HepG2 (cell line): ENCODE data around the gene RASGRF1. TPM values are rescaled to one million over a fixed set of nuclear protein-coding genes. Genes with fewer than 3 reads are reported as not detected.

Experiments used
- AKNA ChIP-seq: sonication (generic); formaldehyde crosslinking; IDR thresholded peaks from 2 replicates; pipeline ENCODE4 v1.4.0; 2020; ENCODE audit warnings: missing genetic modification reagents, borderline replicate concordance
- FOXP4 ChIP-seq: sonication (generic); formaldehyde crosslinking; IDR thresholded peaks from 2 replicates; pipeline ENCODE4 v1.4.0; 2020; ENCODE audit warnings: missing genetic modification reagents
- JUNB ChIP-seq: sonication (generic); formaldehyde crosslinking; IDR thresholded peaks from 2 replicates; pipeline ENCODE4 v1.8.0; 2022; ENCODE audit warnings: missing genetic modification reagents, mild to moderate bottlenecking, borderline replicate concordance
- MAX ChIP-seq: IDR thresholded peaks from 2 replicates; pipeline ENCODE4 v1.6.1; 2012; ENCODE audit warnings: inconsistent platforms
- MIXL1 ChIP-seq: IDR thresholded peaks from 2 replicates; pipeline ENCODE4 v1.6.1; 2016
- SOX6 ChIP-seq, 2 experiments: fragments of 450-650 bp in 1 of 2; sonication (generic) in 1 of 2; formaldehyde crosslinking in 1 of 2; IDR thresholded peaks; 2 replicates each; pipeline versions ENCODE4 v1.4.0 to v1.6.1; 2017 to 2020; ENCODE audit warnings: antibody characterized with exemption in 1 of 2, mild to moderate bottlenecking in 1 of 2, missing genetic modification reagents in 1 of 2
- TRIM22 ChIP-seq: fragments of 450-650 bp; IDR thresholded peaks from 2 replicates; pipeline ENCODE4 v1.6.1; 2017
- ZBTB40 ChIP-seq, 2 experiments: fragments of 450-650 bp in 1 of 2; sonication (generic) in 1 of 2; formaldehyde crosslinking in 1 of 2; IDR thresholded peaks; 2 replicates each; pipeline versions ENCODE4 v1.6.1 to v1.8.0; 2016 to 2022; ENCODE audit warnings: antibody characterized with exemption in 1 of 2, mild to moderate bottlenecking in 1 of 2, missing genetic modification reagents in 1 of 2
- ZFP41 ChIP-seq: sonication (generic); formaldehyde crosslinking; IDR thresholded peaks from 2 replicates; pipeline ENCODE4 v1.4.0; 2020; ENCODE audit warnings: mild to moderate bottlenecking, missing genetic modification reagents, borderline replicate concordance
- ZNF10 ChIP-seq: sonication (generic); formaldehyde crosslinking; IDR thresholded peaks from 2 replicates; pipeline ENCODE4 v1.4.0; 2020; ENCODE audit warnings: mild to moderate bottlenecking, low read depth, missing genetic modification reagents, borderline replicate concordance
- ZNF3 ChIP-seq: IDR thresholded peaks from 2 replicates; pipeline ENCODE4 v1.7.0; 2017; ENCODE audit warnings: inconsistent platforms
- polyA plus RNA-seq, 8 experiments: library from polyadenylated mRNA; depleted of rRNA in 3 of 8; stranded (reverse) in 7 of 8; unstranded in 1 of 8; fragments of >200 nt; fragmentation: Illumina TruSeq in 4 of 8; extraction: Trizol in 4 of 8; gene quantifications; 2 replicates each; pipeline versions ENCODE4 v1.2.1 to v1.2.3, GENCODE V29; 2011 to 2016; ENCODE audit warnings: low read depth in 4 of 8, missing spikeins in 1 of 8, mixed read lengths in 1 of 8; ENCODE audit not compliant: insufficient read depth in 1 of 8
- total RNA-seq, 5 experiments: library from RNA; depleted of rRNA; stranded (reverse); fragments of >200 nt; fragmentation: Illumina TruSeq; extraction: Trizol; gene quantifications; 2 replicates each; pipeline ENCODE4 v1.2.3, GENCODE V29; 2016; ENCODE audit warnings: low read depth in 1 of 5

RASGRF1 gene
- total and polyA plus RNA-seq, 2 of the 13 experiments (the other 11 are each of a cell fraction or from before 2014, with no cell fraction given) = 0.55 to 3.0 TPM

- peak; percentile 78; the same call in 1 of the 2 replicates for TF ChIP-seq TRIM22
- TF ChIP-seq ZFP41 (CRISPR knock-in tag) = no peak
- TF ChIP-seq SOX6 (IDR thresholded peaks at IDR 0.05) = peak; percentile 63; the same call in 1 of the 2 replicates
- no peak for TF ChIP-seq SOX6 (CRISPR knock-in tag; IDR thresholded peaks at IDR 0.05)
- no peak for TF ChIP-seq MIXL1
- TF ChIP-seq FOXP4 (CRISPR knock-in tag) = no peak
- no peak for TF ChIP-seq ZNF10 (CRISPR knock-in tag)
- peak; percentile 24 for TF ChIP-seq ZBTB40 (IDR thresholded peaks at IDR 0.05)
- TF ChIP-seq ZBTB40 (CRISPR knock-in tag; IDR thresholded peaks at IDR 0.05) = no peak
- TF ChIP-seq AKNA (CRISPR knock-in tag) = no peak
- TF ChIP-seq ZNF3 (CRISPR knock-in tag) = no peak
- TF ChIP-seq JUNB (CRISPR knock-in tag) = 0 out of 2 replicates have a peak, but pooled peaks have one; percentile 43
- TF ChIP-seq MAX = no peak
These were observed 66.7 kb downstream of the RASGRF1 start (continued) for GRCh38 chr15:79023918-79024317.
